Thyroid gland (tissue), 4 donors: ENCODE data around the gene UTS2R. TPM values are rescaled to one million over a fixed set of nuclear protein-coding genes. Genes with fewer than 3 reads are reported as not detected.
"Not testable (repeated sequence)": the region's sequence is repeated elsewhere in the genome, so short reads cannot be mapped to it uniquely, and the experiment has no call there.

ENCODE experiments used
- DNase-seq, 2 donors: peaks; one replicate each; pipeline ENCODE4 v3.0.0-alpha.2; 2019
- H3K27ac ChIP-seq, 3 donors: fragments of 200-600 bp; sonication (generic); 1 replicate in 2 of 3; 2 replicates in 1 of 3; pipeline ENCODE4 v1.5.1; 2016 to 2019; ENCODE audit warnings: mild to moderate bottlenecking in 1 of 3, moderate library complexity in 1 of 3
- H3K27me3 ChIP-seq: fragments of 200-600 bp; sonication (generic); one replicate; pipeline ENCODE4 v1.5.1; 2019
- H3K36me3 ChIP-seq, 2 donors: fragments of 200-600 bp; sonication (generic); one replicate each; pipeline ENCODE4 v1.5.1; 2016 to 2019
- H3K4me1 ChIP-seq, 2 donors: fragments of 200-600 bp; sonication (generic); one replicate each; pipeline ENCODE4 v1.5.1; 2017 to 2019
- H3K4me3 ChIP-seq, 3 donors: fragments of 200-600 bp; sonication (generic); replicated peaks in 1 of 3; 1 replicate in 2 of 3; 2 replicates in 1 of 3; pipeline ENCODE4 v1.5.1; 2016; ENCODE audit warnings: mild to moderate bottlenecking in 1 of 3
- H3K9me3 ChIP-seq: fragments of 200-600 bp; sonication (generic); one replicate; pipeline ENCODE4 v1.5.1; 2017
- CTCF ChIP-seq, 6 experiments: fragments of 200-600 bp in 3 of 6; fragments of 450-650 bp in 3 of 6; sonication (generic) in 3 of 6; IDR thresholded peaks; one replicate each; pipeline ENCODE4 v1.5.1; 2016 to 2019; ENCODE audit warnings: antibody characterized with exemption in 6 of 6, mild to moderate bottlenecking in 2 of 6, inconsistent platforms in 1 of 6, moderate library complexity in 1 of 6
- POLR2A ChIP-seq, 2 donors: fragments of 450-650 bp; IDR thresholded peaks; one replicate each; pipeline ENCODE4 v1.6.1; 2017; ENCODE audit warnings: antibody characterized with exemption in 2 of 2, mild to moderate bottlenecking in 2 of 2, moderate library complexity in 1 of 2
- WGBS, 2 donors: methylation state at CpG; one replicate each; pipeline ENCODE4 v1.1.5; 2017; 5-methylcytosine and 5-hydroxymethylcytosine counted together
- intact Hi-C: fragments of 100-400 bp; cut with DNase I; formaldehyde crosslinking; loops from one replicate; pipeline ENCODE4 v1.15.1; 2023
- total RNA-seq, 4 donors: library from RNA; depleted of rRNA; stranded (reverse); fragments of >200 nt; gene quantifications; one replicate each; pipeline ENCODE4 v1.2.3, GENCODE V29; 2016

The UTS2R gene
- total RNA-seq, 4 donors from 2014 or later, result 0.22 to 6.6 (median 3.9) TPM

- intact Hi-C loops, result no loop called here
- no peaks in the 10 kb centered on the region for H3K4me1 ChIP-seq
- H3K9me3 ChIP-seq, result no peaks in the 10 kb centered on the region
- no peak overlapping the region for H3K4me3 ChIP-seq
- H3K27ac ChIP-seq, result no peak overlapping the region
- no peaks in the 10 kb centered on the region for H3K36me3 ChIP-seq
- no peak for TF ChIP-seq CTCF (IDR thresholded peaks at IDR 0.05)
- TF ChIP-seq POLR2A (IDR thresholded peaks at IDR 0.05), result no peak
- DNase-seq, result no peak
- 73 to 76% methylated on average over 6 to 10 of the region's 10 CpGs for WGBS, 2 donors
- H3K27me3 ChIP-seq, result peaks cover 6% of the 10 kb centered on the region
Observed at GRCh38 chr17:82378741-82379021, 7.1 kb downstream of the UTS2R start.

GRCh38 chr17:82380860-82381702 lies 9.5 kb downstream of the UTS2R start:
- no peak for TF ChIP-seq POLR2A (IDR thresholded peaks at IDR 0.05)
- no peak for TF ChIP-seq CTCF (IDR thresholded peaks at IDR 0.05)
- Histone ChIP-seq H3K27ac (no peak overlapping the region), H3K27me3 (no peaks in the 10 kb centered on the region), H3K36me3 (no peaks in the 10 kb centered on the region), H3K4me1 (peaks cover 3 to 13% of the 10 kb centered on the region in 2 donors), H3K4me3 (no peak overlapping the region), H3K9me3 (no peaks in the 10 kb centered on the region)
- no peak for DNase-seq
- WGBS, 2 donors, result 66% methylated on average over 23 of the region's 23 CpGs
- intact Hi-C loops, result no loop called here

- H3K4me3 ChIP-seq, H3K27ac ChIP-seq, H3K36me3 ChIP-seq, intact Hi-C loops, H3K27me3 ChIP-seq, H3K9me3 ChIP-seq, DNase-seq: not testable (repeated sequence)
- peaks cover 3 to 13% of the 10 kb centered on the region in 2 donors for H3K4me1 ChIP-seq
- 73 to 80% methylated on average over 9 to 10 of the region's 10 CpGs for whole genome bisulfite sequencing, 2 donors
Observed at GRCh38 chr17:82381703-82382009, 10.1 kb downstream of the UTS2R start.

GRCh38 chr17:82382220-82382932 lies 10.8 kb downstream of the UTS2R start:
- not testable (repeated sequence) for H3K27me3 ChIP-seq, H3K9me3 ChIP-seq
- H3K4me1 ChIP-seq, result peaks cover 3 to 13% of the 10 kb centered on the region in 2 donors

GRCh38 chr17:82382933-82383255 lies 11.3 kb downstream of the UTS2R start:
- Histone ChIP-seq H3K9me3 (no peaks in the 10 kb centered on the region), H3K27me3 (no peaks in the 10 kb centered on the region), H3K27ac (no peak overlapping the region), H3K4me3 (no peak overlapping the region), H3K36me3 (no peaks in the 10 kb centered on the region), H3K4me1 (peaks cover 3 to 13% of the 10 kb centered on the region in 2 donors)
- intact Hi-C loops, result no loop called here
- 33 to 66% methylated on average over 4 of the region's 11 CpGs for WGBS, 2 donors
- TF ChIP-seq CTCF (IDR thresholded peaks at IDR 0.05) (no peak), POLR2A (IDR thresholded peaks at IDR 0.05) (no peak)
- DNase-seq, result no peak

More at GRCh38 chr17:82382220-82382932, 10.8 kb downstream of the UTS2R start:
- H3K4me3 ChIP-seq, DNase-seq, H3K27ac ChIP-seq, intact Hi-C loops, H3K36me3 ChIP-seq: not testable (repeated sequence)
- 82 to 83% methylated on average over 15 to 20 of the region's 21 CpGs for WGBS, 2 donors

GRCh38 chr17:82383411-82383810 lies 11.8 kb downstream of the UTS2R start:
- Histone ChIP-seq H3K27me3 (no peaks in the 10 kb centered on the region), H3K27ac (no peak overlapping the region), H3K4me1 (peaks cover 3 to 13% of the 10 kb centered on the region in 2 donors)

More at GRCh38 chr17:82383411-82383810, 11.8 kb downstream of the UTS2R start:
- no peaks in the 10 kb centered on the region for H3K36me3 ChIP-seq
- WGBS, 2 donors, result 77 to 84% methylated on average over 5 to 7 of the region's 18 CpGs
- no peak for DNase-seq
- no peak overlapping the region for H3K4me3 ChIP-seq
- TF ChIP-seq POLR2A (IDR thresholded peaks at IDR 0.05), result no peak
- no peak for TF ChIP-seq CTCF (IDR thresholded peaks at IDR 0.05)
- intact Hi-C loops, result no loop called here
- H3K9me3 ChIP-seq, result no peaks in the 10 kb centered on the region
